ENCODE data around the gene GLT6D1.
A peak's percentile ranks its signal among the peaks of the same experiment; 100 is the strongest.

GLT6D1 gene, protein sequence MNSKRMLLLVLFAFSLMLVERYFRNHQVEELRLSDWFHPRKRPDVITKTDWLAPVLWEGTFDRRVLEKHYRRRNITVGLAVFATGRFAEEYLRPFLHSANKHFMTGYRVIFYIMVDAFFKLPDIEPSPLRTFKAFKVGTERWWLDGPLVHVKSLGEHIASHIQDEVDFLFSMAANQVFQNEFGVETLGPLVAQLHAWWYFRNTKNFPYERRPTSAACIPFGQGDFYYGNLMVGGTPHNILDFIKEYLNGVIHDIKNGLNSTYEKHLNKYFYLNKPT

DNA sequence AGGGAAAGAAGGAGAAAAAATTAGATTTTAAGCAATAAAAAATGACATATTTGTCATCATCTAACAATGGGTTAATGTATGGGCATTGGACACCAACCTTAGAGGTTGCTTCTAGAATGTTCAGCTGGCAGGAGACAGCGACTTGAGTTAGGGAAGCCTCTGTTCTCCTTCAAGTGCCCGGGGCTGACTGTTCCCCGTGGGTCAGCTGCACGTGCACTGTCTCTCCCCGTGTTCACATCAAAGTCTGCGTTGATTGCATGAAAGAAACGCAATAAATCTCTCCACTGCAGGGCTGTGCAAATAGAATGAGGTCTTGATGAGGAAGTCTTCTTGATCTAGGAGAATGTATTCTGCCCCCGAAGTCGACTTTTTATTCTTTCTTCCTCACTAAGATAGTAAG, at the start of gene GLT6D1:
Gene GLT6D1, minus strand, starts transcription at position 345 of the 400 bp plus-strand sequence. CDS start 353 bp downstream, outside the sequence.
- H3K9me3 Mint-ChIP-seq, result peaks cover 71% of the 10 kb centered on the region
- DNase-seq, result no peak
- H3K36me3 Mint-ChIP-seq (ENCODE audit: low read depth), result no peaks in the 10 kb centered on the region
- H3K4me3 Mint-ChIP-seq, result no peak within 1 kb of the TSS
- H3K27me3 Mint-ChIP-seq (ENCODE audit: low read depth, poor library complexity), result peaks cover 10% of the 10 kb centered on the region
- H3K4me1 Mint-ChIP-seq, result no peaks in the 10 kb centered on the region
- H3K27ac Mint-ChIP-seq, result no peak within 1 kb of the TSS
- TF ChIP-seq, protein P1, sequence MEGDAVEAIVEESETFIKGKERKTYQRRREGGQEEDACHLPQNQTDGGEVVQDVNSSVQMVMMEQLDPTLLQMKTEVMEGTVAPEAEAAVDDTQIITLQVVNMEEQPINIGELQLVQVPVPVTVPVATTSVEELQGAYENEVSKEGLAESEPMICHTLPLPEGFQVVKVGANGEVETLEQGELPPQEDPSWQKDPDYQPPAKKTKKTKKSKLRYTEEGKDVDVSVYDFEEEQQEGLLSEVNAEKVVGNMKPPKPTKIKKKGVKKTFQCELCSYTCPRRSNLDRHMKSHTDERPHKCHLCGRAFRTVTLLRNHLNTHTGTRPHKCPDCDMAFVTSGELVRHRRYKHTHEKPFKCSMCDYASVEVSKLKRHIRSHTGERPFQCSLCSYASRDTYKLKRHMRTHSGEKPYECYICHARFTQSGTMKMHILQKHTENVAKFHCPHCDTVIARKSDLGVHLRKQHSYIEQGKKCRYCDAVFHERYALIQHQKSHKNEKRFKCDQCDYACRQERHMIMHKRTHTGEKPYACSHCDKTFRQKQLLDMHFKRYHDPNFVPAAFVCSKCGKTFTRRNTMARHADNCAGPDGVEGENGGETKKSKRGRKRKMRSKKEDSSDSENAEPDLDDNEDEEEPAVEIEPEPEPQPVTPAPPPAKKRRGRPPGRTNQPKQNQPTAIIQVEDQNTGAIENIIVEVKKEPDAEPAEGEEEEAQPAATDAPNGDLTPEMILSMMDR (IDR thresholded peaks at IDR 0.05), result no peak

DNA sequence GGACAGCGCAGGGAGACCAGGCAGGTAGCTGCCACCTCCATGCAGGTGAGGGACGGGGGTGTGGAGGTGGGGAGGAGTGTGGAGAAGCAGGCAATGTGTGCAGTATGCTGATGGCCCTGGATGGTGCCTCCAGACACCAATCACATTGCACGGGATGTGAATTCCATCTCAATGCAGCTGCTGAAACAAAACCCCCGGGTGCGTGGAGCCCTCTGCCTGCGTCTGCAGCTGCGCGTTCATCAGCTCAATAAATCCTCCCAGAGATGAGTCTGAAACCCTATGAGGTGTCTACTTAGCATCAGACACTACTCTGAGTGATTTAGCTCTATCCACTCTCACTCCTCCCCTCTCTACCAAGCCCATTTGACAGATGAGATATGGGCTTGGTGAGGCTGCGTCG, 49.7 kb upstream of the GLT6D1 start:
- TF ChIP-seq, protein P1 (IDR thresholded peaks at IDR 0.05), result no peak
- no peak for DNase-seq
- no peaks in the 10 kb centered on the region for H3K9me3 Mint-ChIP-seq
- peaks cover 21% of the 10 kb centered on the region for H3K27me3 Mint-ChIP-seq (ENCODE audit: low read depth, poor library complexity)
- peaks cover 26% of the 10 kb centered on the region for H3K4me1 Mint-ChIP-seq
- H3K36me3 Mint-ChIP-seq (ENCODE audit: low read depth), result no peaks in the 10 kb centered on the region
- H3K4me3 Mint-ChIP-seq, result no peak overlapping the region
- peak overlapping the region; percentile 59 for H3K27ac Mint-ChIP-seq

DNA sequence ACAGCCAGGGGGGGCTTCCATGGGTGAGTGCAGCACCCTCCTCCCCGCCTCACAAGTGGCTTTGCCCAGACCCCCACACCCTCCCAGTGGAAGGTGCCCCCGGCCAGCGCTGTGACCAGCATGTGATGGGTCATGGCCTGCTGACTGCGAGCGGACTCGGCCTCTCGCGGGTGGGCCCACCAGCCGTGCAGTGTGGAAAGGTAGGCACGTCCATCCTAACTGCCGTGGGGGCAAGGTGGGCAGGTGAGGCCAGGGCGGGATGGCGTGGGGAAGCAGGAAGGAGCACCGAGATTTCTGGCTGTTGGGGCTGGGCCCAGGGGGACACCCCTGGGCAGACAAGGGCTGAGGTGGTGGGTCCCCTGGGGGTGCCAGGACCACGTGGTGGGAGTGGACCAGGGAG, 47.9 kb upstream of the GLT6D1 start:
- Mint-ChIP-seq H3K27ac (no peak overlapping the region), H3K4me1 (peaks cover 15% of the 10 kb centered on the region), H3K27me3 (ENCODE audit: low read depth, poor library complexity) (peaks cover 13% of the 10 kb centered on the region), H3K4me3 (no peak overlapping the region), H3K9me3 (no peaks in the 10 kb centered on the region), H3K36me3 (ENCODE audit: low read depth) (no peaks in the 10 kb centered on the region)
- DNase-seq, result no peak
- TF ChIP-seq, protein P1 (IDR thresholded peaks at IDR 0.05), result no peak

DNA sequence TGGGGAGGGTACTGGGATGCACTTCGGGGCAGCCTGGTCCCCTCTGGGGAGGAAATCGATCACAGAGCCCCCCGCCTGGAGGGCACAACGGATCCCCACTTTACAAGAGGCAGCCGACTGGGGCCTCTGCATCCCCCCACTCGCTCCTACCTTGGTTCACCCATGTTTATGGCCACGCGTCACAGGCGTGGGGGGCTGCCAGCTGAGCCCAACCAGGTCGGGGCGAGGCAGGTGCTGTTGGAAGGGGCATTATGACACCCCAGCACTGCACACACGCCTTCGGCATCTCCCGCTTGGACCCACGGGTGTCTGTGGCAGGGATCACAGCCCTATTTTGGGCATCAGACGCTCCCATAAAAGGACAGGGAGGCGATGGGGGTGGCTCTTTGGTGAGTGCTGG, 45.4 kb upstream of the GLT6D1 start:
- Mint-ChIP-seq H3K27me3 (ENCODE audit: low read depth, poor library complexity) (peaks cover 16% of the 10 kb centered on the region), H3K27ac (no peak overlapping the region), H3K4me1 (peaks cover 8% of the 10 kb centered on the region), H3K9me3 (peaks cover 9% of the 10 kb centered on the region), H3K36me3 (ENCODE audit: low read depth) (no peaks in the 10 kb centered on the region), H3K4me3 (no peak overlapping the region)
- TF ChIP-seq, protein P1 (IDR thresholded peaks at IDR 0.05), result no peak
- DNase-seq, result no peak

DNA sequence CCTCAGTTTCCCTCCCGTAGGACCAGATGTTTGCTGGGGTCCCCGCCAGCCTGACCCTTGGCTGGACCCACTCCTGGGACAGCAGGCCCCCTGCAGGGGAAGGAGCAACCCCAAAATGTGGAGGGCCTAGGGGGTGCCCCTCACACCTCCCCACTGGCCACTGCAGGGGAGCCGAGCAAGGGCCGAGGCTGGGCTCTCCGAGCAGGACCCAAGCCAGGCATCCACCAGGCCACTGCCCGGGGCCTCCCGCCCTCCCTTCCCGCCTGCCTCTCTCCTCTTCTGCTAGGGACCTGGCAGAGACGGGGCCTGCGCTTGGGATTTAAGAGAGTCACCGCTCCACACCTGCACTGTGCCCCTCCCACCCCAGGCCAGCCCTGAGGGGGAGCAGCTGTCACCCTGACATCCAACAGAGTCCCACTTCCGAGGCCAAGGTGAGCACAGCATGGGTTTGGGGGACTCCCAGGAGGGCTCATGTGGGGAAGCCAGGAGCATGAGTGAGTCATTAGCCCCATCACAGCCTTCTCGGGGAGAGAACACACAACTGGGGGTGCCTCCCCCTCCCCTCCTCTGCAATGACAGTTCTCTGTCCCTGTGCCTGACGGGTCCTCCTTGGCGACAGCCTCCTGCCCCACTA, 44.2 kb upstream of the GLT6D1 start:
- peaks cover 8% of the 10 kb centered on the region for H3K4me1 Mint-ChIP-seq
- H3K9me3 Mint-ChIP-seq, result peaks cover 9% of the 10 kb centered on the region
- no peak overlapping the region for H3K4me3 Mint-ChIP-seq
- H3K36me3 Mint-ChIP-seq (ENCODE audit: low read depth), result no peaks in the 10 kb centered on the region
- H3K27ac Mint-ChIP-seq, result no peak overlapping the region
- no peak for DNase-seq
- peaks cover 20% of the 10 kb centered on the region for H3K27me3 Mint-ChIP-seq (ENCODE audit: low read depth, poor library complexity)
- TF ChIP-seq, protein P1 (IDR thresholded peaks at IDR 0.05), result no peak

DNA sequence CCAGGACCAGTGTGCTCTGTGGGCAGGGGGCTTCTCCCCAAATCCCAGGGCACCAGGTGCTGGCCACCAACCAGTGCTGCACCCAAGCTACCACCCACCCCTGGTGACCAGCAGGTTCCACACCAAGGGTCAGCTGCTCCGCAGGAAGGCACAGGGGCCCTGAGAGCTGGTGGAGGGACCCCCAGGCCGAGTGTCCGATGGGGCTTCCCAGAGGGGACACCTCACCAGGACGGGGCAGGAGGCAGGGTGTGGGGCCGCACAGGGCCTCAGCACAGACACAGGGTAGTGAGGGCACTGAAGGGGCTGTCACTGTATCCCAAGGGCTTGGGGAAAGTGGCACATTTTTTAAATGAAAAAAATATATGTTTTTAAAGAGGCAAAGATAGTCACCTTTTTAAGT, 41.8 kb upstream of the GLT6D1 start:
- Mint-ChIP-seq H3K9me3 (peaks cover 9% of the 10 kb centered on the region), H3K4me3 (no peak overlapping the region), H3K27ac (no peak overlapping the region), H3K27me3 (ENCODE audit: low read depth, poor library complexity) (peaks cover 25% of the 10 kb centered on the region), H3K4me1 (peaks cover 1% of the 10 kb centered on the region), H3K36me3 (ENCODE audit: low read depth) (no peaks in the 10 kb centered on the region)
- TF ChIP-seq, protein P1 (IDR thresholded peaks at IDR 0.05), result no peak
- no peak for DNase-seq
